HG03159 (cell line): Measurements from ENCODE around the gene FARSA.
A peak's percentile ranks its signal among the peaks of the same experiment; 100 is the strongest.
"Not testable (repeated sequence)": the region's sequence is repeated elsewhere in the genome, so short reads cannot be mapped to it uniquely, and the experiment has no call there.

Experiments
- ATAC-seq: cut with Tn5 transposase; IDR thresholded peaks from one replicate; pipeline ENCODE4 v1.9.1; 2021; ENCODE audit warnings: mild to moderate bottlenecking, moderate library complexity; ENCODE audit not compliant: unreplicated experiment

Gene FARSA

DNA sequence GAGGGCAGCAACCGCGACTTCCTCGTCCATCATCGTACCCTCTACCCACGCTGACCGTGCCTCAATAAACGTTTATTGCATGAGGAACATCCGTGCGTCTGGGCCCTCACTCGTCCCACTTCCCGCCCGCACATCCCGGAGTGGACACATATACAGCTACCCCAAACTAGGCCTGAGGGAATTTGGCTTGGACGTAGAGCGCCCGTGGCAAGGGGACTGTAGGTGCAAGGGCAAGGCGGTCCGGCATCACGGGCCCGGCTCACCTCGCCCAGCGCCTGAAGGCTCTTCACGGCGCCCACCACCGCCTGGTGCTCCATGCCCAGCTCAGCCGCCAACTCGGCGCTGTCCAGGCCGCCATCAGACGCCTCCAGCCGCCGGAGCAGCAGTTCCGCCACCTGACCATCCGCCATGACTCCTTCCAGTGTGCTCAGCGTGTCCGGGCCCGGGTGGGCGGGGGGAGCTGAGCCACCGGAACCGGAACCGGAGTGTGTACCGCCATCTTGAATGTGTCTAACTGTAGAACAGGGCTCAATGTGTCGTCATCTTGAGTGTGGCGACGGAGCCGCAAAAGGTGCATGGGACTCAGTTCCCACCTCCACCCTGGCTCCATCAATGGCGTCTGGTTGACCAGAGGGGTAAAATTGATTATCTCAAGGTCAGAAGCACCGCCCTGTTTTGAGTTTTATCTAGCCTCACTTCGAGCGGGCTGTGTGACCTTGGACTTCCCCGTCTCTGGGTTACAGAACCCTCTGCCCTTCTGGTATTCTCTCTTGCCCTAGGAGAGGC, at the start of gene FARSA:
Gene FARSA, minus strand, starts transcription at position 425 of the 786 bp plus-strand sequence. Its CDS starts 15 bp downstream, at position 410.
- peak; percentile 39 for ATAC-seq

DNA sequence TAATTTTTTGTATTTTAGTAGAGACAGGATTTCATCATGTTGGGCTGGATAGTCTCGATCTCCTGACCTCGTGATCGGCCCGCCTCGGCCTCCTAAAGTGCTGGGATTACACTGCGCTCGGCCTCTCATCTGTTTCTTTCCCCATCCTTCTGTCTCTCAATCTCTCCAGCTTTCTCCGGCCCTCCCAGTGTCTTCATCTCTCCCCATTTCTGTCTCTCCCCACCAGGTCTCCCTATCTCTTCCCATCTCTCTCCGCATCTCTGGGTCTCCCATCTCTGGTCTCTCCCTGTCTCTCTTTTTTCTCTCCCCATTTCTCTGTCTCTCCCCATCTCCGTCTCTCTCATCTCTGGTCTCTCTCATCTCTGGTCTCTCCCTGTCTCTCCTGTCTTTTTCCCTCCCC, 49.6 kb upstream of the FARSA start:
- no peak for ATAC-seq

DNA sequence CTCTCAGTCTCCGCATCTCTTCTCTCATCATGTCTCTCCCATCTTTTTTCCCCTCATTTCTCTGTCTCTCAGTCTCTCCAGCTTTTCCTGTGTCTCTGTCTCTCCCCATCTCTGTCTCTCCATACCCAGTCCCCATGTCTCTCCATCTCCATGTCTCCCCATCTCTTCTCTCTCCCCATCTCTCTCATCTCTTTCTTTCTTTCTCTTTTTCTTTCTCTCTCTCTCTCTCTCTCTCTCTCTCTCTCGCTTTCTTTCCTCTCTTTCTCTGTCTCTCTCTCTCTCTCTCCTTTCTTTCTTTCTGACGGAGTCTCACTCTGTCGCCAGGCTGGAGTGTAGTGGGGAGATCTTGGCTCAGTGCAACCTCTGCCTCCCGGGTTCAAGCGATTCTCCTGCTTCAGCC, 49.1 kb upstream of the FARSA start:
- ATAC-seq: no peak

DNA sequence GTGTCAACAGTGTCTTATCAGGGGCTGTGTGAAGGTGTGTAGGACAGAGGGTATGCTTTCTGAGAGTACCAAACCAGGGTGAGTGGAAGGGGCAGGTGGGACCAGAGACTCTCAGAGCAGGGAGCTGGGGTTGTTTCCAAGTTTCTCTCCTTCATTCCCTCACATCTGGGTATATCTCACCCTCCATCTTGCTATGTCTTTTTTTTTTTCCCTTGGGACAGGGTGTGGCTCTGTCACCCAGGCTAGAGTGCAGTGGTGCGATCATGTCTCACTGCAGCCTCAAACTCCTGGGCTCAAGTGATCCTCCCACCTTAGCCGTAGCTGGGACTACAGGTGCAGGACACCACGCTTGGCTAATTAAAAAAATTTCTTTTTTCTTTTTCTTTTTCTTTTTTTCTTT, 46.5 kb upstream of the FARSA start:
- ATAC-seq: no peak

DNA sequence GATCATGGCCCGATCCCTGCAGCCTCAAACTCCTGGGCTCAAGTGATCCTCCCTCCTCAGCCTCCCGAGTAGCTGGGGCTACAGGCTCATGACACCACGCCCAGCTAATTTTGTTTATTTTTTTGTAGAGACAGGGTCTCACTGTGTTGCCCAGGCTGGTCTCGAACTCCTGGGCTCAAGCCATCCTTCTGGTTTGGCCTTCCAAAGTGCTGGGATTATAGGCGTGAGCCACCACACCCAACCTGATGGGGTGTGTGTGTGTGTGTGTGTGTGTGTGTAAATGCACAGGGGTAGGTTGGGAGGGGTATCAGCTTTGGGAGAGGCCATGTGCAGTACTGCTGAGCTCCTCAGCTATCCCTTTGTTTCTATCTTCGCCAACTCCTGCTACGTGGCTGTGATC, 42.6 kb upstream of the FARSA start:
- ATAC-seq: not testable (repeated sequence)

DNA sequence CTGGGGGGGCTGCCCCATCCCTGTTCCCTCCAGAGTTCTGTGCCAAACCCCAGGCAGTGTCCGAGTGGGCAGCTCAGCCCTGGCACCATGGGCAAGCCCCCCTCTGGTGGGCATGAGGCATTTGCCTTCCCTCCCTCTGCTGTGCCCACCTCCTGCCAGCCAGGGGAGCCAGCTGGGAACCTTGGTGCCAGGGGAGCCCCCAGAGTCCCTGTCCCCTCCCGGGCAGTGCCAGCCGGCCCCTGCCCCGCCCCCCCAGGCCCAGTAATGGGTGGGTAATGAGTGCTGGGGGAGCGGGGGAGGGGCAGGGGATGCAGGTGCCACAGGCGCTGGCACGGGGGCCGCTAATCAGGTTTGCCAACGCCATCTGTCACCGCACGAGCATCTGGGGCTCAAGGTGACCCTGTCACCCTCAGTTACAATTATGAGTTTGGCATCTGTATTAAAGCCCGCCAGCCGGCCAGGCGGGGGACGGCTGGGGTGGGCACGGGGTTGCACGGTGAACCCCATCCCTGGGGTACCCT, 41.8 kb upstream of the FARSA start:
- ATAC-seq: no peak

DNA sequence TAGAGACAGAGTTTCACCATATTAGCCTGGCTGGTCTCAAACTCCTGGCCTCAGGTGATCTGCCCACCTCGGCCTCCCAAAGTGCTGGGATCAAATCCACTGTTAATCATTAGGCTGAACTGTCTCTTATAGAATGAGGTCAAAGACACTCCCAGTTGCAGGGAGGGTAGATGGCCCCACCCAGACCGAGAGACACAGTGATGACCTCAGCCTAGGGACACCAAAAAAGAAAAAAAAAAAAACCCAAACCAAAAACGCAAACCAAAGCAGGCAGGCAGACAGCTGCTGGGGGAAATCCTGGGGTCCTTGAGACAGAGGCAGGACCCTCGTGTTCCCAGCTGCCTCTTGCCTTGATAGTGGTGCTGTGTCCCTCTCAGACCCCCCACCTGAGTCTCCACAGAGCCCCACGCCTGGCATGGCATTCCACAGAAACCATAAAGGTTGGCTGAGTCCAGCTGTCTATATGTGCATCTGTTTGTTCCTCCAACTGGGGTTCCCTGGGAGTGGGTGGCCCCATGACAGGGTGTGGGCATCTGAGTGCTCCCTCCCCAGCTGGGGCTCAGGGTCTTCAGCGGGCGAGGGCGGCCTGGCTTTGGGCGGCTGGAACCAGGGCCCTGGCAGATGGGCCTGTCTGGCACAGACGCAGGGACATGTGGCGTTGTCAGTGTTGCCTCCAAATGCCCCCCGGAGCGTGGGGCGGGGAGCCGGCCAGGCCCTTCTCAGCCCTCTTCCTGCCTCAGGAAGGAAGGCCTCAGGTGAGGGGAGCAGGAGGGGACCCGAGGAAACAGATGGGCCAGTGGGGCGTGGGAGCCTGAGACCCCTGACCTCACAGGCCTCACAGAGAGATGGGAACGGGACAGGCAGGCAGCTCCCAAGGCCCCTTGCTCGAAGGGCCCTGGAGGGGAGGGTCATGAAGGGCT, 41.0 kb upstream of the FARSA start:
- ATAC-seq: no peak

DNA sequence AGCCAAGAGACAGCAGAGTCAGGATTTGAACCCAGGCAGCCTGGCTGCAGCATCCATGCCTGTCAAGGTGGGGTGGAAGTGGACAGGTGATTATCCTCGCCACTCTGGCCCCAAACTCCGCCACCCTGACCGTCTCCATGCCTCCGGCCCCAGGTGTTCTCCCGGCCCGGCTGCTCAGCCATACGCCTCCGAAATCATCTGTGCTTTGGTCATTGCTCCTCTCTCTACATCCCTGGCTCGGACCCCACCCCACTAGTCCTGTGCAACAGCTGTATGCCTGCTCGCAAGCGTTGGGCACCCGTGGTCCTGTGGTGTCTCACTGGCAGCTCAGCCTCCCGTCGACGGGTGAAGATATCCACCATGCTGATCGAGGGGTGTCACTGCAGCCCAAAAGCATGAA, 39.7 kb upstream of the FARSA start:
- ATAC-seq: no peak

DNA sequence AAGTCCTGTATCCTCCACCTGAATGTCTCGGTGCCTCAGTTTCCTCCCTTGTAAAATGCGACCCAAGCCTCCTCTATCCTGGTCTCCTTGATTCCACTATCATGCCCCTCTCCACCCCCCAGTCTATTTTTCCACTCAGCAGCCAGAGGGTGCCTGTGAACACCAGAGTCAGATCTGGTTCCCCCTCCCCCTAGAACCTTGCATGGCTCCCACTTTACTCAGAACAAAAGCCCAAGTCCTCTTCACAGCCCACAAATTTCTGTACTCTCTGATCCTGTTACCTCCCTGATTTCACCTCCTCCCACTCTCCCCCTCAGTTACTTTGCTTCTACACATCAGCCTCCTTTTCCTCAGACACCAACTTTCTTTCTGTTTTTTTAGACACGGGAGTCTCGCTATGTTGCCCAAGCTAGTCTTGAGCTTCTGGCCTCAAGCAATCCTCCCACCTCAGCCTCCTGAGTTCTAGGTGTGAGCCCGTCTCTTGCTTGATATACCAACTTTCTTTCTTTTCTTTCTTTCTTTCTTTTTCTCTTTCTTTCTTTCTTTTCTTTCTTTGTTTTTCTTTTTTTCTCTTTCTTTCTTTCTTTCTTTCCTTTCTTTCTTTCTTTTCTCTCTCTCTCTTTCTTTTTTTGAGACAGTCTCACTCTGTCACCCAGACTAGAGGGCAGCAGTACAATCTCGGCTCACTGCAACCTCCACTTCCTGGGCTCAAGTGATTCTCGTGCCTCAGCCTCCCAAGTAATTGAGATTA, 36.7 kb upstream of the FARSA start:
- ATAC-seq: no peak

DNA sequence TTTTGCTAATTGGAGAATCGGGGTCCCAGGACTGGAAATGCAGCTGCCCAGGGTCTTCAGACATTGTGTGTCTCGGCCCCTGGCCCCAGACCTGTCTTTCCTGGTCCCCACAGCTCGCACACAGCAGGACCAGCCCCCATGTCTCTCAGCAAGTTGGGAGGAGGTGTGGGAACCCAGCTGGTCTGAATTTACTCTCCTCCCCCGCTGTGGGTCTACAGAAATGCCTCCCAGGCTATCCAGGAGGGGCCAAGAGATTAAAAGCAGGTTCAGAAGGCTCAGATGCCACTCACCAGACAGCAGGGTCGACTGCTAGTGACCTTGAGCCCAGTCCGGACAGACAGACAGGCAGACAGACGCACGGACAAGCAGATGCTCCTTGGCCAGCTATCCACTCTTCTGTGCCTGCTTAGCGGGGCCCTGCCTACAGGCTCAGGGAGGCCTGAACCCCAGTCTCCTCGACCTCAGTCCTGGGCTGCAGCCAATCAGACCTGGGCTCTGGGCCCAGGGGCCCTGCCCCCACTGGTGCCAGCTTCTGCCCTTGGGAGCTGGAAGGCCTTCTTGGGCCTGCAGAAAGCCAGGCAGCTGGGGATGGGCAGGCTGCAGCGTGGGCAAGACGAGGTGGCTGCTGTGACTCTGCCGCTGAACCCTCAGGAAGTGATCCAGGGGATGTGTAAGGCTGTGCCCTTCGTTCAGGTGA, 35.9 kb upstream of the FARSA start, which contains the start of gene DAND5:
Gene DAND5, plus strand, starts transcription at position 285 of the 697 bp plus-strand sequence. Its CDS starts 85 bp downstream, at position 370.
- no peak for ATAC-seq

DNA sequence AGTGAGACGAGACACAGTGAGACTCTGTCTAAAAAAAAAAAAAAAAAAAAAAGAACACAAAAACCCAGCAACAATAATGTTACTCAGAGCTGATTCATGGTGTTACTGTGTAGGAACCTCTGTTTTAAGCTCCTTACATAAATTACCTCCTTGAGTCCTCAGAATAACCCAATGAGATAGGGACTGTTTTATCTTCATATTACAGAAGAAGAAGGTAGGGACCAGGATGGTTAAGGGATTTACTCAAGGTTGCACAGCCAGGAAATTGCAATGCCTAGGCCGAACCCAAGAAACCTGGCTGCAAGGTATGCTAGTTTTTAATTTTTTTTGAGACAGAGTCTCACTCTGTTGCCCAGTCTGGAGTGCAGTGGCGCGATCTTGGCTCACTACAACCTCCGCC, 34.4 kb upstream of the FARSA start:
- ATAC-seq: no peak

DNA sequence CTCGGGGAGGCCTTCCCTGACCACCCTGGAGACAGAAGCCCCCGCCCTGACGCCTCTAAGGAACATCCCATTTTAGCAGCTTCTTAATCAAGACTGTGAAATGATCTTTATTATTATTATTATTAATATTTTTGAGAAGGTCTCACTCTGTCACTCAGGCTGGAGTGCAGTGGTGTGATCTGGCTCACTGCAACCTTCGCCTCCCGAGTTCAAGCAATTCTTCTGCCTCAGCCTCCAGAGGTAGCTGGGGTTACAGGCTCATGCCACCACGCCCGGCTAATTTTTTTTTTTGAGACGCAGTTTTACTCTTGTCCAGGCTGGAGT, 32.3 kb upstream of the FARSA start:
- no peak for ATAC-seq

DNA sequence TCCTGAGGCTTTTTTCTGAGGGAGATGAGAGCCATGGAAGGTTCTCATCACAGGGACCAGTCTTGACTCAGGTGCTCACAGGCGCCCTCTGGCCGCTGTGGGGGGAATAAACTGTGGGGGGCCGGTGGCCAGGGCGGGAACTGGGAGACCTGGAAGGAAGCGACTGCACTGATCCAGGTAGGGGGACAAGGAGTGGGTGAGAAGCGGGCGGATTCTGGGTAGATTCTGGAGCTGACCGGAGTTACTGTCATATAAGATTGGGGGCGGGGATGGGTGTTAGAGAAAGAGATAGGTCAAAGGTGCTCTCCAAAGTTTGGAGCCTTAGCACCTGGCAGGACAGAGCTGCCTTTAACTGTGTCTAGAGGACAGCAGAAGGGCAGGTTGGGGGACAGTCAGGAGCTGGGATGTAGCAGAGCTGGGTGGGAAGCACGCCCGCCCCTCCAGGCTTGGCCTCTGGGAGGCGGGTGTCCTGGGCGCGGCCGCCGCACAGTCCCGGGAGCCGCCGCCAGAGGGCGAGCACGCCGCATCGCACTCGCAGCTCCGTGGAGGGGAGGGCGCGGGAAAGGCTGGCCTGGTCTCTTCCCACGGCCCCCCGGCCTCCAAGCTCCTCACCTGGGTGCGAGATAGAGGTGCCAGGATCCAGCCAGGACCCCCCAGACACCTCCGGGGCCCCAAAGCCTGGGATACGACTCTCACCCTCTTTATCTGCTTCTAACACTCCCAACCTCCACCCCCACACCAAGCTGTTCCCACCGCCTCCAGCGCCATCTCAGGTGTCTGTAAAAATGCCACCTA, 31.7 kb upstream of the FARSA start:
- ATAC-seq: no peak

DNA sequence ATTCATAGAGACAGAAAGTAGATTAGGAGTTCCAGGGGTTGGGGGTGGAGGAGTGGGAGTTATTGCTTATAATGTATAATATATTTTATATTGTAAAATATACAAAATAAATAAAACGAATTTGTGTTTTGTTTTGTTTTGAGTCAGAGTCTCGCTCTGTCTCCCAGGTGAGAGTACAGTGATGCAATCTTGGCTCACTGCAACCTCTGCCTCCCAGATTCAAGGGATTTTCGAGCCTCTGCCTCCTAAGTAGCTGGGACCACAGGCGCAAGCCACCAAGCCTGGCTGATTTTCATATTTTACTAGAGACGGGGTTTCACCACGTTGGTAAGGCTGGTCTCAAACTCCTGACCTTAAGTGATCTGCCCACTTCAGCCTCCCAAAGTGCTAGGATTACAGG, 26.0 kb upstream of the FARSA start:
- no peak for ATAC-seq

DNA sequence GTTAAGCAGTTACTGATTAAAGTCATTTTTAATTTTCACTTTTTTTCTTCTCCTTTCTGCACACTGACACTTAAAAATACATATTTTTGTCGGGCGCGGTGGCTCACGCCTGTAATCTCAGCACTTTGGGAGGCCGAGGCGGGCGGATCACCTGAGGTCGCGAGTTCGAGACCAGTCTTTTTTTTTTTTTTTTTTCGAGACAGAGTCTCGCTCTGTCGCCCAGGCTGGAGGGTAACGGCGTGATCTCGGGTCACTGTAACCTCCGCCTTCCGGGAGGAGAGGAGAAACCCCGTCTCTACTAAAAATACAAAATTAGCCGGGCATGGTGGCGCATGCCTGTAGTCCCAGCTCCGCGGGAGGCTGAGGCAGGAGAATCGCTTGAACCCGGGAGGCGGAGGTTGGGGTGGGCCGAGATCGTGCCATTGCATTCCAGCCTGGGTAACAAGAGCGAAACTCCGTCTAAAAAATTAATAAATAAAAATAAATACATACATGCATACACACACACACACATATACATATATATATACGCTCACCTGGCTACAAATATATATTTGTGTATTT, 24.0 kb upstream of the FARSA start:
- ATAC-seq: not testable (repeated sequence)

DNA sequence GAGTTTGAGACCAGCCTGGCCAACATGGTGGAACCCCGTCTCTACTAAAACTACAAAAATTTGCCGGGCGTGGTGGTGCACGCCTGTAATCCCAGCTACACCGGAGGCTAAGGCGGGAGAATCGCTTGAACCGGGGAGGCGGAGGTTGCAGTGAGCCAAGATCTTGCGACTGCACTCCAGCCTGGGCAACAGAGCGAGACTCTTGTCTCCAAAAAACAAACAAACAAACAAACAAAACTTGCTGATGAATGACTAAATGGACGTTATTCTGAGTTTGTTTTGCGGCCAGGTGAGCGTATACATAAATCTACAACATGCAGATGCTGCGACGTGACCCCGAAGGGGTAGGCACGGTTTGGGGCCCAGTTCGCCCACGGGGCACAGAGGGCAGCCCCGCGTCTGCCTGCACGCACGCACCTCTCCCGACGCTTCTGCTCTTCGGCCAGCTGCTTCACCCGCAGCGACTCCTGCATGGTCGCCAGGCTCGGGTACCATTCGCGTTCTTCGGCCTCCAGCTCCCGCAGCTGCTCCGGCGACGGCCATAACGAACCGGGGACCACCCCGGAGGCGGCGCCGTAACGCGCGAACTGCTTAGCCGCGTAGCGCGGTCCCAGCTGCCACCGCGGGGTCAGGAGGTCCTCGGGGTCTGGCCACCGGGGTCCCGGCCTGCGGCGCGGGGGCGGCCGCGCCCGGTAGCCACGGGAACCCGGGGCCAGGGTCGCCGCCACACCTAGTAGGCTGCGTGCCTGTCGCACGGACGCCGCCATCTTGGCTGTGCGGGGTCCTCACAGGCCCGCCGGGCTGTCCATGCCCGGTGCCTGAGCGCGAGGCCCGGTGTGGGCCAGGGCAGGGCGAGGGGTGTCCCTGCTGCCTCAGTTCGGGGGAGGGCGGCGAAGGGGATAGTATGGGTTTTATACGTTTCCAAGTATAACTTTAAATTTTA, 23.2 kb upstream of the FARSA start, which contains the start of gene GADD45GIP1:
Gene GADD45GIP1, minus strand, starts transcription at position 778 of the 943 bp plus-strand sequence. Its CDS starts 11 bp downstream, at position 767.
- ATAC-seq: peak; percentile 74

DNA sequence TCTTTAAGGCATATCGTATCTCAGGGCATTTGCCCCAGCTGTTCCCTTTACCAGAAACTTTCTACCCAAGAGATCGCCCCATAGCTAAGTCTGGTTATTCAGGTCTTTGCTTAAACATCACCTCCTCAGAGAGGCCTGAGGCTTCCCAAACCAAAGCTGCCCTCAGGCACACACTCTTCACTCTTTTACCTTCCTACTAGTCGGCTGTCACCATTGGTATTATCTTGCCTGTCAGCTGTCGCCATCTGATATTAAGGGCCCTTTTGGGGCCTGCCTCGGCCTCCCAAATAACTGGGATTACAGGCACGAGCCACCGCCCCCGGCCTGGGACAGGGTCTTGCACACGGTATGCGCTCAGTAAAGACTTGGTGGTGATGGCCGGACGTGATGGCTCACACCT, 22.5 kb upstream of the FARSA start:
- ATAC-seq: no peak

DNA sequence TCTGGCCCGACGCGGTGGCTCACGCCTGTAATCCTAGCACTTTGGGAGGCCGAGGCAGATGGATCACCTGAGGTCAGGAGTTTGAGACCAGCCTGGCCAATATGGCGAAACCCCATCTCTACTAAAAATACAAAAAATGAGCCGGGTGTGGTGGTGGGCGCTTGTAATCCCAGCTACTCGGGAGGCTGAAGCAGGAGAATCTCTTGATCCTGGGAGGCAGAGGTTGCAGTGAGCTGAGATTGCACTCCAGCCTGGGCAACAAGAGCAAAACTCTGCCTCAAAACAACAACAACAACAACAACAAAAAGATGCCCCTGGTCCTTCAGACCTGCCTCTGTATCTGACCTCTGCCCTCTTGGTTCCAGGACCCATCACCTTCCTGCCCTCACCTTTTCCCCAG, 22.1 kb upstream of the FARSA start:
- not testable (repeated sequence) for ATAC-seq
